Stimulated activated CD4-positive, alpha-beta T cell treated with anti-CD3 and anti-CD28 coated beads, TNF-alpha, amount 100 ng/mL, for 24 hours (primary cell): Measurements from ENCODE around the gene CCN2.

Source experiments
- DNase-seq, 3 experiments: peaks; one replicate each; pipeline ENCODE4 v3.0.0-alpha.2; 2020; ENCODE audit warnings: low read depth in 3 of 3

Gene CCN2

GRCh38 chr6:131950767-131951575 is at the start of gene CCN2:
CCN2 (minus strand) TSS chr6:131951372; CDS start chr6:131951172, 200 bp downstream.
- DNase-seq, result no peak

GRCh38 chr6:132000296-132000695 is 49.1 kb upstream of the CCN2 start:
- no peak for DNase-seq

- no peak for DNase-seq
These were observed 48.5 kb upstream of the CCN2 start for GRCh38 chr6:131999545-132000146.

- DNase-seq, result no peak
These were observed 47.2 kb upstream of the CCN2 start for GRCh38 chr6:131998255-131998982.

- no peak for DNase-seq
These were observed 46.4 kb upstream of the CCN2 start for GRCh38 chr6:131997429-131998153.

- DNase-seq, result no peak
These were observed 44.7 kb upstream of the CCN2 start for GRCh38 chr6:131995917-131996316.

- no peak for DNase-seq
These were observed 41.4 kb upstream of the CCN2 start for GRCh38 chr6:131992557-131992956.

GRCh38 chr6:131989036-131989435 is 37.9 kb upstream of the CCN2 start:
- DNase-seq, result no peak

GRCh38 chr6:131982740-131983259 is 31.6 kb upstream of the CCN2 start:
- no peak for DNase-seq

- DNase-seq, result no peak
These were observed 30.4 kb upstream of the CCN2 start for GRCh38 chr6:131981624-131981978.

GRCh38 chr6:131980791-131981623 is 29.8 kb upstream of the CCN2 start:
- DNase-seq, result no peak

GRCh38 chr6:131980338-131980790 is 29.2 kb upstream of the CCN2 start:
- DNase-seq, result no peak

GRCh38 chr6:131979515-131980337 is 28.6 kb upstream of the CCN2 start:
- no peak for DNase-seq

- DNase-seq, result no peak
These were observed 27.4 kb upstream of the CCN2 start for GRCh38 chr6:131978522-131978921.

GRCh38 chr6:131976545-131977061 is 25.4 kb upstream of the CCN2 start:
- no peak for DNase-seq

- no peak for DNase-seq
These were observed 21.6 kb upstream of the CCN2 start for GRCh38 chr6:131972741-131973140.

- no peak for DNase-seq
These were observed 19.1 kb upstream of the CCN2 start for GRCh38 chr6:131970076-131970859.

- no peak for DNase-seq
These were observed 17.5 kb upstream of the CCN2 start for GRCh38 chr6:131968656-131969055.

GRCh38 chr6:131967948-131968347 is 16.8 kb upstream of the CCN2 start:
- DNase-seq, result no peak
